ENCODE data around the gene PIP4K2C.

DNA sequence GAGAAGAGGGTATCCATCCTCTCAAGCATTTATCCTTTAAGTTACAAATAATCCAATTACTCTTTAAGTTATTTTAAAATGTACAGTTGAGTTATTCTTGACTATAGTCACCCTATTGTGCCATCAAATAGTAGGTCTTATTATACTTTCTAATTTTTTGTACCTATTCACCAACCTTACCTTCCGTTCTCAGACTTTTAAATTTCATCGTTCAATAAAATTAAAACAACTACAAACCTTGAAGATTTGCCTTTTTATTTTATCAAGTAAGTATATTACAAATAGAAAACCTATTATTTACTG is 43.0 kb upstream of the PIP4K2C start:
- TF ChIP-seq, protein P1, sequence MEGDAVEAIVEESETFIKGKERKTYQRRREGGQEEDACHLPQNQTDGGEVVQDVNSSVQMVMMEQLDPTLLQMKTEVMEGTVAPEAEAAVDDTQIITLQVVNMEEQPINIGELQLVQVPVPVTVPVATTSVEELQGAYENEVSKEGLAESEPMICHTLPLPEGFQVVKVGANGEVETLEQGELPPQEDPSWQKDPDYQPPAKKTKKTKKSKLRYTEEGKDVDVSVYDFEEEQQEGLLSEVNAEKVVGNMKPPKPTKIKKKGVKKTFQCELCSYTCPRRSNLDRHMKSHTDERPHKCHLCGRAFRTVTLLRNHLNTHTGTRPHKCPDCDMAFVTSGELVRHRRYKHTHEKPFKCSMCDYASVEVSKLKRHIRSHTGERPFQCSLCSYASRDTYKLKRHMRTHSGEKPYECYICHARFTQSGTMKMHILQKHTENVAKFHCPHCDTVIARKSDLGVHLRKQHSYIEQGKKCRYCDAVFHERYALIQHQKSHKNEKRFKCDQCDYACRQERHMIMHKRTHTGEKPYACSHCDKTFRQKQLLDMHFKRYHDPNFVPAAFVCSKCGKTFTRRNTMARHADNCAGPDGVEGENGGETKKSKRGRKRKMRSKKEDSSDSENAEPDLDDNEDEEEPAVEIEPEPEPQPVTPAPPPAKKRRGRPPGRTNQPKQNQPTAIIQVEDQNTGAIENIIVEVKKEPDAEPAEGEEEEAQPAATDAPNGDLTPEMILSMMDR (IDR thresholded peaks at IDR 0.05; ENCODE audit: insufficient read depth, low read length), result no peak
- no peak for TF ChIP-seq POLR2AphosphoS5 (IDR thresholded peaks at IDR 0.05; ENCODE audit: low read depth)
